Measurements from ENCODE around the gene IFIT1. TPM values are rescaled to one million over a fixed set of nuclear protein-coding genes. Genes with fewer than 3 reads are reported as not detected.

Gene IFIT1
- total and polyA plus RNA-seq, 2 experiments from 2014 or later = 1.5 to 3.9 TPM

GRCh38 chr10:89427629-89428028, 35.2 kb downstream of the IFIT1 start (continued):
- TF ChIP-seq ZNF331 (CRISPR knock-in tag; IDR thresholded peaks at IDR 0.05; ENCODE audit: low read depth) (no peak), EZH2phosphoT487 (IDR thresholded peaks at IDR 0.05; ENCODE audit: unreplicated experiment) (no peak), NANOG (IDR thresholded peaks at IDR 0.05; ENCODE audit: borderline replicate concordance) (no peak), ETS1 (IDR thresholded peaks at IDR 0.05) (no peak), ZNF462 (CRISPR knock-in tag; IDR thresholded peaks at IDR 0.05) (no peak)

GRCh38 chr10:89428877-89429276, 36.5 kb downstream of the IFIT1 start:
- no peaks in the 10 kb centered on the region for H3K9me3 Mint-ChIP-seq
- DNase-seq (ENCODE audit: low spot score) = no peak
- no peaks in the 10 kb centered on the region for H4K20me1 ChIP-seq (replicated peaks; ENCODE audit: insufficient read depth)
- TF ChIP-seq NANOG (IDR thresholded peaks at IDR 0.05; ENCODE audit: borderline replicate concordance) = no peak
- TF ChIP-seq ZNF114 (CRISPR knock-in tag; IDR thresholded peaks at IDR 0.05) = no peak
- TF ChIP-seq CREB1 (CRISPR knock-in tag; IDR thresholded peaks at IDR 0.05; ENCODE audit: low read depth) = no peak
- no peak for TF ChIP-seq POLR2AphosphoS5 (IDR thresholded peaks at IDR 0.05; ENCODE audit: low read depth)
- no peak for TF ChIP-seq EZH2phosphoT487 (IDR thresholded peaks at IDR 0.05; ENCODE audit: unreplicated experiment)
- no peak for TF ChIP-seq JUNB (IDR thresholded peaks at IDR 0.05; ENCODE audit: unreplicated experiment)
- no peak for TF ChIP-seq ZNF462 (CRISPR knock-in tag; IDR thresholded peaks at IDR 0.05)
- TF ChIP-seq ZNF331 (CRISPR knock-in tag; IDR thresholded peaks at IDR 0.05; ENCODE audit: low read depth) = no peak

More at GRCh38 chr10:89428877-89429276, 36.5 kb downstream of the IFIT1 start:
- Histone ChIP-seq H3K79me2 (replicated peaks; ENCODE audit: insufficient read depth) (no peaks in the 10 kb centered on the region), H3F3A (replicated peaks; ENCODE audit: low read depth) (no peaks in the 10 kb centered on the region), H3K9me2 (ENCODE audit: insufficient read depth) (no peaks in the 10 kb centered on the region), H3K4me2 (no peak overlapping the region), H3K27ac (ENCODE audit: low read depth) (no peak overlapping the region), H2AFZ (no peak overlapping the region), H3K27me3 (ENCODE audit: insufficient read depth) (no peaks in the 10 kb centered on the region), H3K4me1 (ENCODE audit: insufficient read depth) (peaks cover 19% of the 10 kb centered on the region), H3K4me3 (no peak overlapping the region), H3K36me3 (ENCODE audit: insufficient read depth) (no peaks in the 10 kb centered on the region)
- H3K4me1 Mint-ChIP-seq = peaks cover 36% of the 10 kb centered on the region
- no peak overlapping the region for H3K4me3 Mint-ChIP-seq
- peaks cover 2% of the 10 kb centered on the region for H3K27me3 Mint-ChIP-seq (ENCODE audit: insufficient read depth, low read depth, poor library complexity)
- no peaks in the 10 kb centered on the region for H3K36me3 Mint-ChIP-seq (ENCODE audit: low read depth)
- ATAC-seq = no peak
- no peak overlapping the region for H3K27ac Mint-ChIP-seq
